ENCODE results near the gene C3. TPM values are rescaled to one million over a fixed set of nuclear protein-coding genes. Genes with fewer than 3 reads are reported as not detected.

The C3 gene
- total and polyA plus RNA-seq, 2 of the 13 experiments (the other 11 are each of a cell fraction or from before 2014, with no cell fraction given): 1,455 to 6,272 TPM

GRCh38 chr19:6768236-6768785 is 47.9 kb upstream of the C3 start:
- Histone ChIP-seq H3K27me3 (ENCODE audit: control insufficient read depth in 1 of 2, insufficient read depth in 2 of 2, low read length in 2 of 2) (no peaks in the 10 kb centered on the region), H3K79me2 (ENCODE audit: insufficient read depth, low read length) (no peaks in the 10 kb centered on the region), H3K27ac (ENCODE audit: extremely low read length, insufficient read depth, low read length) (no peak overlapping the region), H3K36me3 (replicated peaks in 1 of 2; ENCODE audit: control insufficient read depth in 1 of 2, insufficient read depth in 2 of 2, low read length in 2 of 2) (no peaks in the 10 kb centered on the region), H3K9me3 (ENCODE audit: low read length) (no peaks in the 10 kb centered on the region), H3K4me3 (replicated peaks in 1 of 3; ENCODE audit: insufficient read depth in 1 of 3, low read depth in 2 of 3, low read length in 3 of 3) (no peak overlapping the region), H4K20me1 (ENCODE audit: insufficient read depth, low read length) (no peaks in the 10 kb centered on the region), H2AFZ (ENCODE audit: low read length) (no peak overlapping the region), H3K9ac (ENCODE audit: insufficient read depth, low read depth, low read length) (no peak overlapping the region), H3K4me1 (ENCODE audit: insufficient read depth, low read length) (peaks cover 40% of the 10 kb centered on the region), H3K4me2 (ENCODE audit: low read depth, low read length) (peak overlapping the region; percentile 86; the same call in 1 of the 2 replicates)
- ATAC-seq (no peak), FAIRE-seq (no peak), DNase-seq (ENCODE audit: low spot score) (no peak)
- POLR2A ChIA-PET: interaction anchor here (0.9 to 1.0 kb wide), 2 partner anchors 16 to 87 kb away, joined by 3 read pairs; no protein-coding TSS in a partner anchor
- no peak for TF ChIP-seq TBX2 (CRISPR knock-in tag; IDR thresholded peaks at IDR 0.05; ENCODE audit: borderline replicate concordance)
- no peak for TF ChIP-seq RERE (CRISPR knock-in tag; IDR thresholded peaks at IDR 0.05; ENCODE audit: low read depth)
- peak; percentile 97 for TF ChIP-seq ZNF121 (CRISPR knock-in tag; IDR thresholded peaks at IDR 0.05)
- TF ChIP-seq KLF11 (CRISPR knock-in tag; IDR thresholded peaks at IDR 0.05): no peak
- TF ChIP-seq HDAC6 (IDR thresholded peaks at IDR 0.05; ENCODE audit: low read depth, low read length): no peak
- BruUV-seq (replicated peaks): no TSS peak
- intact Hi-C loops (cut with micrococcal nuclease; ENCODE audit: unreplicated experiment) (no loop called here), in situ Hi-C loops (cut with HindIII; ENCODE audit: extremely low pct_ligation_motif_present, low pct_unique_long_range_greater_than_20kb) (no loop called here)
- CTCF ChIA-PET (ENCODE audit: low intra/inter-chr PET ratio, low total read pairs): interaction anchor here (1.7 kb wide), 1 partner anchor 30 kb away, joined by 17 read pairs; the partner anchor contains the start of genes GPR108 and TRIP10
- 41% methylated on average over 8 of the region's 8 CpGs for WGBS (ENCODE audit: low lambda C conversion rate)
